ENCODE data around the gene INPP5A. TPM values are rescaled to one million over a fixed set of nuclear protein-coding genes. Genes with fewer than 3 reads are reported as not detected.

INPP5A gene
- total RNA-seq, 6 donors from 2014 or later: 28.6 to 81.7 (median 44.8) TPM

DNA sequence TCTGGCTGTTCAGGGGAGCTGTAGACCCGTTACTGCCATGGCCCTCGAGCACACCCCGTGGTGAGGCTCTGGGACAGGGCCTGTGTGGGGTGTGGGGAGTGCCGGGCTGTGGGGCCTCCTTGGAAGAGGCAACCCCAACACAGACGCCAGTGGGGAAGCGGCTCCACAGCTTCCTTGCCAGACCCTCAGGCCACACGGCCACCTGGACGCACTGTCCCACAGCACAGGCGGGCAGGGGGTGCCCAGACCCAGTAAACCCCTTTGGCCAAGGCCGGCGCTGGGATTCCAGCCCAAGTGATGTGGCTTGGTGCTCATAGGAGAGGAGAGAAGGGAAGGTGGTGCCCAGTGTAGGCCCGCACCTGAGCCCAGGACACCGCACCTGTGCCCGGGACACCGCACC lies 261.3 kb downstream of the INPP5A start:
- Histone ChIP-seq H3K4me3 (no peak overlapping the region), H3K4me1 (no peaks in the 10 kb centered on the region), H3K27me3 (no peaks in the 10 kb centered on the region), H3K36me3 (no peaks in the 10 kb centered on the region), H3K27ac (no peak overlapping the region), H3K9me3 (peaks cover 0 to 6% (median 3%) of the 10 kb centered on the region in 4 donors)
- TF ChIP-seq EP300 (IDR thresholded peaks at IDR 0.05) (no peak), POLR2AphosphoS5 (IDR thresholded peaks at IDR 0.05) (no peak), POLR2A (IDR thresholded peaks at IDR 0.05) (no peak)
- TF ChIP-seq, protein P1, sequence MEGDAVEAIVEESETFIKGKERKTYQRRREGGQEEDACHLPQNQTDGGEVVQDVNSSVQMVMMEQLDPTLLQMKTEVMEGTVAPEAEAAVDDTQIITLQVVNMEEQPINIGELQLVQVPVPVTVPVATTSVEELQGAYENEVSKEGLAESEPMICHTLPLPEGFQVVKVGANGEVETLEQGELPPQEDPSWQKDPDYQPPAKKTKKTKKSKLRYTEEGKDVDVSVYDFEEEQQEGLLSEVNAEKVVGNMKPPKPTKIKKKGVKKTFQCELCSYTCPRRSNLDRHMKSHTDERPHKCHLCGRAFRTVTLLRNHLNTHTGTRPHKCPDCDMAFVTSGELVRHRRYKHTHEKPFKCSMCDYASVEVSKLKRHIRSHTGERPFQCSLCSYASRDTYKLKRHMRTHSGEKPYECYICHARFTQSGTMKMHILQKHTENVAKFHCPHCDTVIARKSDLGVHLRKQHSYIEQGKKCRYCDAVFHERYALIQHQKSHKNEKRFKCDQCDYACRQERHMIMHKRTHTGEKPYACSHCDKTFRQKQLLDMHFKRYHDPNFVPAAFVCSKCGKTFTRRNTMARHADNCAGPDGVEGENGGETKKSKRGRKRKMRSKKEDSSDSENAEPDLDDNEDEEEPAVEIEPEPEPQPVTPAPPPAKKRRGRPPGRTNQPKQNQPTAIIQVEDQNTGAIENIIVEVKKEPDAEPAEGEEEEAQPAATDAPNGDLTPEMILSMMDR (IDR thresholded peaks at IDR 0.05): no peak
- peak in 1 of 2 donors; percentile 59 for DNase-seq
- 90 to 96% methylated on average over 4 to 7 of the region's 15 CpGs for WGBS, 2 donors
- no peak for ATAC-seq (ENCODE audit: low FRiP score in 2 of 2)

DNA sequence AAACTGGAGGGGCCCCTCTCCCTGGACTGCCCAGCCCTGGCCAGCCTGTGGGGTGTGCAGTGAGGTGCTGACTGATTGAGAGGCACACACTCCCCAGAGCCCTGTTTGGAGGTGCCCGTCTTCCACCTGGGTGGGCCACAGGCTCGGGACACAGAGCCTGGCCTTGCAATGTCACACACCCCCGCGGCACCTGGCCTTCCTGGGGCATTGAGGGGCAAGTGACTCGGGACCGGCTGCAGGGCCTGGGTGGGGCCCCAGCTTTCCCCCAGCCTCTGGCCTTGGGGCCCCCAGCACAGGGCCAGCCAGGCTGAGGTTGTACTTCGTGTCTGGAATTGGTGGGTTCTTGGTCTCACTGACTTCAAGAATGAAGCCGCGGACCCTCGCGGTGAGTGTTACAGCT lies 262.3 kb downstream of the INPP5A start:
- 89 to 93% methylated on average over 3 to 11 of the region's 11 CpGs for WGBS, 2 donors
- peak in 1 of 2 donors; percentile 72 for DNase-seq
- TF ChIP-seq EP300 (IDR thresholded peaks at IDR 0.05): no peak
- TF ChIP-seq, protein P1 (IDR thresholded peaks at IDR 0.05): no peak

DNA sequence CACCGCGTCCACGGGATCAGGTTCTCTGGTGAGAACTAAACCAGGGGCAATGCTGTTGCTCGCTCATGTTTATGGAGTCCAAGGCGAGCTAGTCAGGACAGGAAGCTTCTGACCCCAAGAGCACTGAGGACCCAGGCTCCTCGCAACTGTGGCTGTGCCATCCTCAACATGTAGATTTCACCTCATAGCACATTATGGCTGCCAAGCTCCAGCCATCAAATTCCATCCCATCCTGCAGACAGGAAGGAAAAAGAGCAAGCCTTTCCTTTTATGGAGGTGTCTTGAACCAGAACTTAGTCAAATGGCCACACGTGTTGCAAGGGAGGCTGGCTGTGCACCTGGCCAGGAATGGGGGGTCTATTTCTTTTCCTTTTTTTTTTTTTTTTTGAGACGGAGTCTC lies 264.5 kb downstream of the INPP5A start:
- no peak overlapping the region for H3K27ac ChIP-seq
- WGBS, 2 donors: 65 to 83% methylated on average over 3 to 5 of the region's 8 CpGs
- no peaks in the 10 kb centered on the region for H3K36me3 ChIP-seq
- ATAC-seq (ENCODE audit: low FRiP score in 2 of 2): no peak
- H3K4me1 ChIP-seq: no peaks in the 10 kb centered on the region
- no peaks in the 10 kb centered on the region for H3K27me3 ChIP-seq
- no peak overlapping the region for H3K4me3 ChIP-seq
- H3K9me3 ChIP-seq: peaks cover 0 to 6% (median 3%) of the 10 kb centered on the region in 4 donors
- no peak for DNase-seq
- TF ChIP-seq POLR2AphosphoS5 (IDR thresholded peaks at IDR 0.05): no peak
- TF ChIP-seq EP300 (IDR thresholded peaks at IDR 0.05): no peak
- no peak for TF ChIP-seq POLR2A (IDR thresholded peaks at IDR 0.05)
- TF ChIP-seq, protein P1 (IDR thresholded peaks at IDR 0.05): no peak

More for the DNA sequence above, 262.3 kb downstream of the INPP5A start:
- Histone ChIP-seq H3K36me3 (no peaks in the 10 kb centered on the region), H3K27me3 (no peaks in the 10 kb centered on the region), H3K4me1 (no peaks in the 10 kb centered on the region), H3K9me3 (peaks cover 0 to 6% (median 3%) of the 10 kb centered on the region in 4 donors), H3K4me3 (no peak overlapping the region), H3K27ac (no peak overlapping the region)
- ATAC-seq (ENCODE audit: low FRiP score in 2 of 2): no peak

DNA sequence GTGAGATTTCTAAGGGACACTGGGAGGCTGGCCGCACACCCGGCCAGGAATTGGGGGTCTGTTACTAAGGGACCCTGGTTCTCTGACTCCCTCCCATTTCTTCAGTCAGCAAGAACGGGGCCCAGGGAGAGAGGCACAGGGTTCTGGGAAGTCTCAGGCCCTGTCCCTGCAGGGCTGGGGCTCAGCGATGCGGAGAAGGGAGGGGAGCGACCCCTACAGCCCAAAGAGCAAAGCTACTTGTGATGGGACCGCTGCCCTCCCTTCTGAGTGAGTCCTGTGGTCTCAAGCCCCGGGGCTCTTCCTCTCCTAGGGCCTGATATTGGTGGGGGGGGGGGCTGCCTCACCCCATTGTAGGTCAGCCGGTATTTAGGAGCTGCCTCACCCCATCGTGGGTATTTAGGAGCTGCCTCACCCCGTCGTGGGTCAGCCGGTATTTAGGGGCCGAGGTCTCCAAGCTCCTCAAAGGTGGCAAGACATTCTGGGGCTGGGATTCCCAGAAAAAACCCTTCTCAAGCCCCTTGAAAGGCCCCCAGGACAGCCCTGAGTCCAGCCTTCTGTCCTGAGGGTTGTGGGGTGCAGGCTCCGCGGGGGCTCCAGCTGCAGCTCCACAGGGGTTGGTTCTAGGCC lies 265.2 kb downstream of the INPP5A start:
- no peaks in the 10 kb centered on the region for H3K36me3 ChIP-seq
- DNase-seq (no peak), ATAC-seq (ENCODE audit: low FRiP score in 2 of 2) (no peak)
- no peak overlapping the region for H3K27ac ChIP-seq
- H3K4me1 ChIP-seq: no peaks in the 10 kb centered on the region
- no peak overlapping the region for H3K4me3 ChIP-seq
- no peaks in the 10 kb centered on the region for H3K27me3 ChIP-seq
- 85 to 87% methylated on average over 7 to 13 of the region's 16 CpGs for WGBS, 2 donors
- TF ChIP-seq, protein P1 (IDR thresholded peaks at IDR 0.05): no peak
- TF ChIP-seq POLR2A (IDR thresholded peaks at IDR 0.05) (no peak), EP300 (IDR thresholded peaks at IDR 0.05) (no peak), POLR2AphosphoS5 (IDR thresholded peaks at IDR 0.05) (no peak)
- peaks cover 0 to 6% (median 3%) of the 10 kb centered on the region in 4 donors for H3K9me3 ChIP-seq

All from upper lobe of left lung (tissue), 6 donors.